Measurements from ENCODE around the gene TBX5.
"Not testable (repeated sequence)": the region's sequence is repeated elsewhere in the genome, so short reads cannot be mapped to it uniquely, and the experiment has no call there.

TBX5 gene

GRCh38 chr12:114371250-114371649 is 34.7 kb downstream of the TBX5 start:
- no peak for DNase-seq

GRCh38 chr12:114368685-114369452 is 37.1 kb downstream of the TBX5 start:
- DNase-seq = no peak

GRCh38 chr12:114361992-114362391 is 44.0 kb downstream of the TBX5 start:
- DNase-seq = no peak

- DNase-seq = no peak
Measured at GRCh38 chr12:114361545-114361944, 44.4 kb downstream of the TBX5 start.

GRCh38 chr12:114360485-114360884 is 45.5 kb downstream of the TBX5 start:
- DNase-seq = no peak

GRCh38 chr12:114355389-114356088 is 50.4 kb downstream of the TBX5 start:
- no peak for DNase-seq

- DNase-seq = not testable (repeated sequence)
Measured at GRCh38 chr12:114349239-114349638, 56.7 kb downstream of the TBX5 start.

- no peak for DNase-seq
Measured at GRCh38 chr12:114347861-114348260, 58.1 kb downstream of the TBX5 start.

- no peak for DNase-seq
Measured at GRCh38 chr12:114344831-114345230, 61.1 kb downstream of the TBX5 start.

- DNase-seq = no peak
Measured at GRCh38 chr12:114344303-114344663, 61.7 kb downstream of the TBX5 start.

- no peak for DNase-seq
Measured at GRCh38 chr12:114343585-114344302, 62.2 kb downstream of the TBX5 start.

GRCh38 chr12:114342656-114343055 is 63.3 kb downstream of the TBX5 start:
- no peak for DNase-seq

- DNase-seq = no peak
Measured at GRCh38 chr12:114341635-114342034, 64.3 kb downstream of the TBX5 start.

- no peak for DNase-seq
Measured at GRCh38 chr12:114340231-114340630, 65.7 kb downstream of the TBX5 start.

- DNase-seq = no peak
Measured at GRCh38 chr12:114339626-114340025, 66.3 kb downstream of the TBX5 start.

- DNase-seq = no peak
Measured at GRCh38 chr12:114335607-114336006, 70.3 kb downstream of the TBX5 start.

GRCh38 chr12:114334395-114334794 is 71.5 kb downstream of the TBX5 start:
- DNase-seq = no peak

GRCh38 chr12:114328292-114328691 is 77.7 kb downstream of the TBX5 start:
- no peak for DNase-seq

GRCh38 chr12:114327765-114328164 is 78.2 kb downstream of the TBX5 start:
- DNase-seq = no peak

- DNase-seq = no peak
Measured at GRCh38 chr12:114321524-114321923, 84.4 kb downstream of the TBX5 start.

GRCh38 chr12:114320968-114321367 is 85.0 kb downstream of the TBX5 start:
- no peak for DNase-seq

- DNase-seq = no peak
Measured at GRCh38 chr12:114320101-114320500, 85.8 kb downstream of the TBX5 start.

GRCh38 chr12:114319422-114319821 is 86.5 kb downstream of the TBX5 start:
- DNase-seq = no peak

- no peak for DNase-seq
Measured at GRCh38 chr12:114318984-114319383, 87.0 kb downstream of the TBX5 start.

Data from NCI-H2227 treated with DMSO at 0.1 percent for 48 hours (cell line).